ENCODE measurements around the gene PPP1R18.
"Not testable (repeated sequence)": the region's sequence is repeated elsewhere in the genome, so short reads cannot be mapped to it uniquely, and the experiment has no call there.

PPP1R18 gene

GRCh38 chr6:30666300-30666699 lies 20.1 kb downstream of the PPP1R18 start:
- DNase-seq (ENCODE audit: low spot score), result not testable (repeated sequence)

- no peak for DNase-seq (ENCODE audit: low spot score)
These were observed 21.3 kb downstream of the PPP1R18 start for GRCh38 chr6:30664994-30665767.

GRCh38 chr6:30657922-30658321 lies 28.5 kb downstream of the PPP1R18 start:
- DNase-seq (ENCODE audit: low spot score), result not testable (repeated sequence)

DNA sequence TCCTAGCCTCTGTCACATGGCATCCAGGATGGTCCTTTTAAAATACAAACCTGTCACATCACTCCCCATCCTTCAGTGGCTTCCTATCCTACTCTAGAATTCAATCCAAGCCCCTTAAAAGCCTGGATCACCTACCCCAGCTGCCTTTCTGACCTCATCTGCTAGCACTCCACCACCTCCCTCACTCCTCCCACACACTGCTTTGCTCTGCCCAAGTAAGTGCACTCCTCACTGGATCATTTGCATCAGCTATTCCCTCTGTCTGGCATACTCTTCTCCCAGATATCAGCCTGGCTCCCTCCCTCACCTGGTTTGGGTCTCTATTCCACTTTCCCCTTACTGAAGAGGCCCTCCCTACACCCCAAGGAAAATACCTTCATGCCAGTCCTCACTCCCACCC lies 29.0 kb downstream of the PPP1R18 start:
- no peak for DNase-seq (ENCODE audit: low spot score)

GRCh38 chr6:30656513-30656912 lies 29.9 kb downstream of the PPP1R18 start:
- no peak for DNase-seq (ENCODE audit: low spot score)

DNA sequence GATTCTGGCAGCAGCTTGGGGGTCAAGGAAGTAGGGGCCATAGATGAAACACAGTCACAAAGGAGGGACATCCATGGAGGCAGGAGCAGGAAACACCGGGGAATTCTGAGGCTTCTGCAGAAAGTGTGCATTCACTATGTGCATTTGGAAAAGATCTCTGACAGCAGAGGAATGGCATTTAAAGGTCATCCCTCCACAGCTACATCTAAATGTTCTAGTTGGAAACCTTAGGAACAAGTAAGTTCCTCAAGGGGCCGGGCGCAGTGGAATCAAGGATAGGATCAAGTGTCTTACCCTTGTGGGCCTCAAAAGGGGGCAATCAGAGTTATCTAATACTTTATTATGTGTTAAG lies 30.7 kb downstream of the PPP1R18 start:
- no peak for DNase-seq (ENCODE audit: low spot score)

- no peak for DNase-seq (ENCODE audit: low spot score)
These were observed 31.4 kb downstream of the PPP1R18 start for GRCh38 chr6:30654798-30655742.

DNA sequence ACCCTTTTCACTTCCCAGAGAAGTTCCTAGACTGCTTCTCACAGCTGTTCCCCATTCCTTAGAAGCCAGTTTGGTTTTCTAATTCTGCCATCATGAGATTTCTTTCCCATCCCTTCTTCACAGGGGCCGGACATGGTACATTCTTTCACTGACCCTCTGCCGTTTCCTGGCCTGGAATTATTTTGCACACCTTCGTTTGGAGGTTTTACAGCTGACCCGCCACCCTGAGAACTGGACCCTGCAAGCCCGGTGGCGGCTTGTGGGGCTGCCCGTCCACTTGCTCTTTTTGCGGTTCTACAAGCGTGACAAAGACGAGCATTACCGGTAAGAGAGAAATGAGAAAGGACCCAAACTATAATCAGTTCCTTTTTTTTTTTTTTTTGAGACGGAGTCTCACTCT lies 35.3 kb downstream of the PPP1R18 start:
- no peak for DNase-seq (ENCODE audit: low spot score)

- peak; percentile 72 for DNase-seq (ENCODE audit: low spot score)
These were observed 39.0 kb downstream of the PPP1R18 start for GRCh38 chr6:30647242-30648116.

DNA sequence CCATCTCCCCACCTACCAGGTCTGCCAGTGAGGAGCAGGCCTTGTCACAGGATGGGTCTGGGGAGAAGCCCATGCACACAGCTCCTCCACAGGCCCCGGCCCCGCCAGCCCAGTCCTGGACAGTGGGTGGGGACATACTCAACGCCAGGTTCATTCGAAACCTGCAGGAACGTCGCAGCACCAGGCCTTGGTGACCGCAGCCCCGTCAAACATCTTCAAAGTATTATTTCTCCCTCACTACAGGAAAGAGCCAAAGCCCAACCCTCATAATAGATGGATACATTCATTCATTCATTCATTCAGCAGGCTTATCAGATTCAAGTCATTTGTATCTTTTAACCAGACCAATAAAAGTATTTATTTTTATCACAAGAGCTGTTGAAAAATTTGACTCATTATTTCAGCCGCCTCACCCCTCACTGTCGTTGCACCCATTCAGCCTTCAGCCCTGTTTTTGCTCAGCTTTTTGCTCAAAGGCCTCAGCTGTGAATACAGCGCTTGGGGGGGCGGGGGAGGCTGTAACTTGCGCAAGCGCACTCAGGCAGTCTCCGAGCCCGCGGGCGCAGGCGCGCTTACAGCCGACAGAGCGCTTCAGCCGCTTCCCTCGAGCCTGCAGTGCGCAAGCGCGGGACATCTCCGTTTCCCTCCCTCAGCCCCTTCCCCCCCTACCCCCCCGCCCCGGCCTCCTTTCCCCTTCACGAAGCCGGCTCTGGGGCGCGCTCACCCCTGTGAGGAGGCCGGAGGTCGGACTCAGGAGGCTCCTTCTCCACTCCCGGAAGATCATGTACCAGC lies 39.8 kb downstream of the PPP1R18 start, which contains the start of gene C6orf136:
Gene C6orf136 (plus strand): TSS at position 684 of the 792 bp plus-strand sequence. CDS start 99 bp downstream, at position 783.
- peak; percentile 96 for DNase-seq (ENCODE audit: low spot score)

DNA sequence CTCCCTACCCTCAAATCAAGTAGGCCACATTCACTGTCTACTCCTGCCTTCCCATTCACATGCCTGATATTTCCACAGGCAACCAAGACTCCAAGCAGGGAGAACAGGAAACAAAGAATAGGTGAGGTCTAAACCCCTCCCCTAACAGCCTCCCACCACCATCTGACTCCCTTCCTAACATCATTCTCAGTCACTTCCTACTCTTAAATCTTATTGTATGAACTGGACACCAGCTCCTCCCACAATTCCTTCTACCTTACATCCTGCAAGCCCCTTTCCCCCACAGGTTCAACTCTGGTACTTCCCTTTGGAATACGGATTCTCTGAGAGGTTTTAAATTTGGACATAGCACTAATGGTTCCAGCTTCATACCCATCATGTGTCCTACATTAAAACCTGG lies 40.5 kb downstream of the PPP1R18 start:
- DNase-seq (ENCODE audit: low spot score), result no peak

- DNase-seq (ENCODE audit: low spot score), result no peak
These were observed 41.7 kb downstream of the PPP1R18 start for GRCh38 chr6:30644769-30645168.

- DNase-seq (ENCODE audit: low spot score), result no peak
These were observed 42.8 kb downstream of the PPP1R18 start for GRCh38 chr6:30643656-30644055.

DNA sequence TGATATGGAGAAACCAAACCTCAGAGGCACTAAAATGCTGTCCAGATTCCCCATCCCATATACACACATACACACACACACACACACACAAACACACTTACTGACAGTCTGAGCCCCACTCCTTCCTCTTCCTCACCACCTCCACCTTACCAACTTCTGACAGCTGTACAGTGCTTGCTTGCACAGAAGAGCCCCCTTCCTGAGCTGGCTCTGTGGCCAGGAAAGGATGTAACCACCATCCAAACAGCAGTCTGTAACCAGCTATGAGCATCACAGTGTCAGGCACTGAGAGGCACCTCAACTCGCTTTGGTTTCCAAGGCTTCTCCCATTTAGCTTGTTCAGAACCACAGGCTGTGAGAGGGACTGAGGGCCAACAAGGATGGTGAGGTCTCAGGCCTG lies 45.4 kb downstream of the PPP1R18 start:
- DNase-seq (ENCODE audit: low spot score), result no peak

DNA sequence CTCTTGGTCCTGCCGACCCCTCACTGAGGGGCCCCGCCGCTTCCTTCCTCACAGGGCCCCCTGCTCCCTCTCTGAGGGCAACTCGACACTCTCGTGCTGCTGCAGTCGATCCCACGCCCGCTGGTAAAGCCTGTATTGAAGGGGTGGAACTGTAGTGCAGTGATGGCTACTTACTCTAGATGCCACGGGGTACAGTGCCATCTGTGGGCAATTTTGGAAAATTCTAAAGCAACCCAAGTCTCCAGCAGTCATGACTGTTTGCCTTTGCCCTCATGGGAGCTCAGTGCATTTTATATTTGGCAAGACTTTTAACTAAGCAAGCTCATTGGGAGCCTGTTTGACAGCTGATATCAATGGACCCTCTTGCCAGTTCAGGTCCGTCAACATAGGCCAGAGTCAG lies 46.0 kb downstream of the PPP1R18 start:
- DNase-seq (ENCODE audit: low spot score), result no peak

DNA sequence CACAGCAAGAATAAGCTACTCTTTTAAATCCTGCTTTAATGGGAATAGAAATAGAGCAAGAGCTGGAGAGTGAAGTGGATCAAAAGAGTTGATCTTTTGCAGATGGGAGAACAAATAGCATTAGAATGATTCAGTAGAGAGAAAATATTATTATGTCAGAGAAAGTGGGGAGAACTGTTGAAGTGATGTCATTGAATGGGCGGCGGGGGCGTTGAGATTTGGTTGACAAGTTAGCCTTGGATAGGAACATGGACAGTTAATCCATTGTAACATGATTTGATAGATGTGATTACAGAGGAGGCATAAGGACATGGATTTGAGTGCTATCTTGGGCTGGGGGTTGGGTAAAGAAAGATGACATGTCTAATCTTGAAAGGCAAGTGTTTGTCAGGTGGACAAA lies 50.6 kb downstream of the PPP1R18 start:
- no peak for DNase-seq (ENCODE audit: low spot score)

DNA sequence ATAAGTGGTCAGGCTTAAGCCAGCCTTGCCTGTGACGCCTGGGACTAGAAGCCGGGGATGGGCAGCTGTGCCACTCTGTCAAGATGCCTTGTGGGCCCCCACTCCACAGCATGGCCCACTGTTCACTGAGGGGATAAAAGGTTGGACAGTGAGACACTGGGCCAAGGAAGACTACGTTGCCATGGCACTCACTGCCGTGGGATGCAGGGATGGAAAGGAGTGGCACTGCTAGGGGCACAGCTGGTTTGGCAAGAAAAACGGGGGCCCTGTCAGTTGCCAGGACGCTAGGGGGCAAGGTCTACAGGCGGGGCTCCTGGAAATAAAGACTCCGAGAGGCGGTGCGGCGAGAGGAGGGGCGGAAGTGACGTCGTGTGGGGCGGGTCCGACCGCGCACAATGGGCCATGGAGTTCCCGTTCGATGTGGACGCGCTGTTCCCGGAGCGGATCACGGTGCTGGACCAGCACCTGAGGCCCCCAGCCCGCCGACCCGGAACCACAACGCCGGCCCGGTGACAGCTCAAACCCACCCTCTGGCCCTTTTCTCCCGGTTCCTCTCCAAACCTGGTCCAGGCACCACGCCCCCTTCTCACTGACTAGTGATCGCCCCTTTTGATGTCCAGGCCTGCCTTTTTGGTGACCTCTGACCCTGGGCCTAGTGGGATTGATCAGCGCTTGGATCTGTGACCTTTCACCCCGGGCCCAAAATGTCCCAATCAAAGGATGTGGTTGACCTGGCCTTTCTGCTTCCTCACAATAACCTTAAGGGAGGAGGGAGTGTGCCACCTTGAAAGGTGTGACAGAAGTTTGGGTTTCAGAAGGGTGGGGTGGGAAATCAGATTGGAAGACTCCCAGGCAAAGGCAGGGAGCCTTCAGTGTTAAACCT lies 59.7 kb downstream of the PPP1R18 start, which contains the start of gene ATAT1:
Gene ATAT1 (plus strand): TSS at position 391 of the 883 bp plus-strand sequence.
- DNase-seq (ENCODE audit: low spot score), result peak; percentile 97

Data from Ammon's horn (tissue), 1 donor.